ENCODE results near the gene SHISA6.

SHISA6 gene

DNA sequence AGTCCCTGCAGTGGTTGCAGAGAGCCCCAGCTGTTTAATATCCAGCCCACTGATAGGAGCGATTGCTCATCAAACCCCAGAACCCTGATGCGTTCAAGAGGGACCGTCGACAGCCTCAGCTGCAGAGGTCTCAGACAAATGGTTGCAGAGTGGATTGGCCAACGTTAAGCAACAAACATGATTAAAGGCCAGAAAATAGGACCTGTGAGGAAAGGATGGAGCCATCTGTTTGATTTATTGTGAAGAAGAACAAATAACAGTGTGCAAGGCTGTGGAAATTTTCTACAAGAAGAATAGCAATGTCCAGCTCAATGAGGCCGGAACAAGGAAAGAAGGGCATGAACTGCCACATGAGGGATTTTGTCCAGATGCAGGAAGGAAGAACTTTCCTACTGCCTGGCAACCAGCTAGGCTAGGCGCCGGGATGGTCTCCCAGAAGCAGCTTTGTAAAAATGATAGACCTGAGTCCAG lies 218.9 kb downstream of the SHISA6 start:
- no peak for DNase-seq (ENCODE audit: low read depth)

DNA sequence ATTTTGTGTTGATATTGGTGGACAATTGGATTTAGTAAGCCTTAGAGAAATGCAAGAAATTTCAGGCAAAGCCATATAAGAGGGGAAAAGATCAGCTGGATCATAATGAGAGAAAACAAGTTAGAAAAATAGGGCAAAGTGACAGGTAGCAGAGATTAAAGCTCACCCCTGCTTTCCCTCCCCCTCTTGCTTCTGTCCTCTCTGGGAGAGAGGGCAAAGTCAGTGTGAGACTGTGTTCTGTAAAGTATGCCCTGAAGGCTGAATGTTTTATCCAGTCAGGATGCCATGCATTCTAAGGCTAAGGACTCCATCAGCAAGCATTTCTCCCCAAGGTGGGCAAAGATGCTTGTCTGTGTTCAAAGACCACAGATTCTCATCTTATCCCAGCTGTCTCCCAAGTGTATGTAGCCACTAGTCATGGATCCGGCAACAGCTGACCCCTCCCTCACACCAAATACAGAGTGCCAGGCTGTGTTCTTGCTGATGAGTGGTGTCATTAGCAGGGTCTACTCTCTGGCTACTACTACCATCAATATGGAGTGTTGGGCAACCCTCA lies 221.1 kb downstream of the SHISA6 start:
- DNase-seq (ENCODE audit: low read depth): no peak

DNA sequence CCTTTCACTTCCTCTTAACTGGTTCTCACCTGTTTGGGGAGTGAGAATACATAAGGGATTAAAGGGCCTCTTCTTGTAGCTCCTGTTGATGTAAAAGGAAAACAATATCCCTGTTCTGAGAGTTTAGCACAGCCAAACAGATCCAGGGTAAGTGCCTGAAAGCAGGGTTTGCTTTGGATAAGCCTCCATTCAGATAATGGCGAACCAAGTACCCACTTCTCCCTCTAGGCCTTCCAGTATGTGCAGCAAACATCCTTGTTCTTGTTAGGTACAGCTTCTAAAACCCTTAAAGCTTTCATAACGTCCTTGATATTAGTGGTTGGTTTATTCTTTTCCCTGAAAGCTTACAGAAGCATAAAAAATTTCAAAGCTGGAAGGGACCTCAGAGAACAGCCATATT lies 226.6 kb downstream of the SHISA6 start:
- DNase-seq (ENCODE audit: low read depth): no peak

- DNase-seq (ENCODE audit: low read depth): no peak
Measured at GRCh38 chr17:11485336-11486100, 244.5 kb downstream of the SHISA6 start.

DNA sequence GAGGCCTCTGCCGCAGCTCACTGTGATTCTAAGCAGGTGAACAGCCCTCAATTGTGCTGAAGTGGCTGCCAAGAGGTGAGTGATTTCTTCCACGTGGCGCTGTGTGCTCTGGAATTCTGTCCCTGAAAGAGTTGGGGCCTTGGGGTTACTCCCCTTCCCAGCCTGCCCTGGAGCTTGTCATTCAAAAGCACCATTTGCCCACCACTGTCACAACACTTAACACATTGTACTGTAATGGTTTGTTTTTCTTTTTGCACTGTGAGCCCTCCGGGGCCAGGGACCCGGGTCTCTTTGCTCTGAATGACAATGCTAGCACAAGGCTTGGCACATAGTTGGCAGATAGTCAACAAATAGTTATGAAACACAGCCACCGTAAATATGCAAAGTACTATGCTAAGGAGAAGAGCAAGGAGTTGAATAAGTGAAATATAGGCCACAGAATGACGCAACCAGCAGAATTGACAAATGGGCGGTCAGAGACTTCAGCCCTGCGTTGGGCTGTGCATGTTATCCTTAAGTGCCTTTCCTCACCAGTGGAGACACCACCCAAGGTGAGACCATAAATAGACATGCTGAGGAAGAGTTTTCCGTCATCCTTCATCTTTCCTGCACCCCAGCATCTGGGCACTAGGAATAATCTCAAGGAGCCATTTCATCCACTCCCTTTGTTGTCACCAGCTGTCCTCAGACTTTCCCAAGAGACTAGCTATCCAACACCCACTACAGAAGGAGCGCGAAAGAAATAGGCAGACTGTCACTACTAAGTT lies 245.3 kb downstream of the SHISA6 start:
- no peak for DNase-seq (ENCODE audit: low read depth)

DNA sequence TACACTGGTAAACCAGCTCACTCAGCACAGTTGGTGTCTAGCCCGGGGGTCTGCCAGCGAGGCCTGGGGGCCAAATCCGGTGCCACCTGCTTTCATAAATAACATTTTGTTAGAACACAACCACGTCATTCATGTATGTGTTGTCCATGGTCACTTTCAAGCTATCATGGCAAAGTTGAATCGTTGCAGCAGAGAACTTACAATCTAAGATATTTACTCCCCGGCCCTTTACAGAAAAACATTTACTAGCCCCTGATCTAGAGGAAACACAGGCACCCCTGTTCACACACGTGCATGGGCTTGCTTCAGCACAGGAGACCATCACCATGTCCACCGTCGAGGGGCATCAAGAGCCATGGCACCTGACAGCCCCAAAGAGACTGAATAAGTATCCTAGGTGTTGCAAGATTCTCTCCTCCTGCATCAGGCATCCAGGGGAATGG lies 245.9 kb downstream of the SHISA6 start:
- no peak for DNase-seq (ENCODE audit: low read depth)

- DNase-seq (ENCODE audit: low read depth): no peak
Measured at GRCh38 chr17:11487469-11487868, 246.5 kb downstream of the SHISA6 start.

DNA sequence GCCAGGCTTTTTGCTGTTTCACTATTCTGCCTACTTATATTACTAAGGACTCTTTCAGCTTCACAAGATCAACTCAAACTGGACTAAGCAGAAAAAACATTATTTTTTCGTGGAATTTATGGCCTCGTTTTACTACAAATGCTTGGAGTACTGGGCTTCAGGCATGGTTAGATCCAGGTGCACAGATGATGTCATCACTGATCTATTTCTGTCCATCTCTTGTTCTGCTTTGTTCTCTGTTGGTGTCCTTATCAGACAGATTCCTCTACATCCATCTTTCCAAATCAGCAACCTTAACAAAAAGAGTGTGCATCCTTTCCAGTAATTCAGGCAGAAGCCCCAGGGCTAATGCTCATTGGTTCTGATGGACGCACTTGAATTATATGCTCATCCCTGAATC lies 247.4 kb downstream of the SHISA6 start:
- no peak for DNase-seq (ENCODE audit: low read depth)

DNA sequence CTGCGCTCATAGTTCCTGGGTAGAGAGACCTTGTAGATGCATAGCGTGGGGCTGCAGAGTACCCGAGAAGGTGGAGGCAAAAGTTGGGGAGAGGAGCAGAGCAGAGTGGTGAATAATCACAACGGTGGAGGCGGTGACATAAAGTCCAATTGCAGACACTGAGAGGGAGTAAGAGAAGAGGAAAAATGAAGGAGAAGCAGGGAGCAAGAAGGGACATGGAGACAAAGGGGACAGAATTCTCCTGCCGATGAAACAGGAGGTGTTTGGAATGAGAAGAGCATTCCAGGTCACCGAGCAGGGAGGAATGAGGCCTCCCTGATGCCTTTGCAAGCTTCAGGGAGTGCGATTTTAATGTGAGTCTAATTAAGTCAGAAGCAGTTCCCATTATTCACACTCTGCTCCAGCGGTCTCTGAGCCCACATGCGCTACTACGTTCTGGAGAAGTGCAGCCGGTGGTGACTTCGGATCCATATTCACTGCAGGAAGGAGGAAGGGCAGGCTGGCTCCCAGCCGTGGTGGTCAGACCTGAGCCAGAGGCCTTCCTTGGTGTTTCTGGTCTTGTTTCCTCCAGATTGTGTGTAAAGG lies 249.2 kb downstream of the SHISA6 start:
- DNase-seq (ENCODE audit: low read depth): no peak

- DNase-seq (ENCODE audit: low read depth): no peak
Measured at GRCh38 chr17:11492511-11492910, 251.5 kb downstream of the SHISA6 start.

DNA sequence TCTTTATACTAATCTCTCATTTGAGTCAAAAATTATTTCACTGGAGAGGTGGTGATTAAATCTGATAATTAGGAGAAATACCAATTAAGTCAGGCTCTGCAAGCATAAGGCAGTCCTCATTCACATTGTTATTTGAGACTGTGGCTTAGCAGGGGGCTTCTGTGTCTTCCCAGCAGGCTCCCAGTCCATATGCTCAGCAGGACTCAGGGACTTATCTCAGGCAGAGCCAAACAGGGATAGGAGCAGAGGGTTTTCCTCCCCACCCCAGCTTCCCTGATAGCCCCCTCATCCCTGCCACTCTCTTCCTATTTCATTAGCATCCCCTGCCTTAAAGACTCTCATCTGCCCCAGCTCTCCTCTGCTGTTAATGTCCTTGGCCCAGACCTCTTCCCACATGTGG lies 252.9 kb downstream of the SHISA6 start:
- no peak for DNase-seq (ENCODE audit: low read depth)

DNA sequence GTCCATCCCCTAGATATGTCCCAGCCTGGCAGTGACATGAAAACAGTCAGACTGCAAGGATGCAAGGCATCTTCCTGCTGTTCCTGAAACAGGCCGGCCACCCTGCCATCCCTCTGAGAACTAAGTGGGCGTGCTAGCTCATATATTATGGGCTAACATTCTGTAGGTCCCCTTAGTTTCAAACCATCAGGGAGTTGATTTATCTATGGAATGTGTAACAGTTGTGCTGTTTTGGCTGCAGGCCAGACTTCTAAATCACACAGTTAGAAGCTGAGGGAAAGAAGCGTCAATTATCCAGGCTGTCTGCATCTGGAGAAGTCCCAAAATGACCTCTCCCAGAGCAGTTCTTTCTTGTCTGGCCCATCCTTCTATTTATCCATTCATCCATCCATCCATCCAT lies 254.6 kb downstream of the SHISA6 start:
- DNase-seq (ENCODE audit: low read depth): no peak

DNA sequence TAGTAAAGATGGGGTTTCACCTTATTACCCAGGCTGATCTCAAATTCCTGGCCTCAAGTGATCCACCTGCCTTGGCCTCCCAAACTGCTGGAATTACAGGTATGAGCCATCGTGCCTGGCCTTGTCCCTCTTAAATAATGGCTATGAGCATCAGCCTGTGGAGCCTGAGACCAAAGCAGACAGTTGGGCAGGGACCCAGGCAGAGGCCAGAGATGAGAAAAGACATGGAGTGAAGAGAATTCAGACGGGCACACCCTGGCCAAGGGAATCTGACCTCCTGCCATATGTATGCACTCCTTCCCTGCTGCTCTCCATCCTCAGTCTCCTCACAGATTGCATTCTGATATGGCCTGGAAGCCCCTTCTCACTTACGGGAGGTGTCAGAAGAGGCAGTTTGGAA lies 258.9 kb downstream of the SHISA6 start:
- DNase-seq (ENCODE audit: low read depth): no peak

GRCh38 chr17:11503308-11504035 lies 262.5 kb downstream of the SHISA6 start:
- DNase-seq (ENCODE audit: low read depth): no peak

- no peak for DNase-seq (ENCODE audit: low read depth)
Measured at GRCh38 chr17:11506635-11507034, 265.6 kb downstream of the SHISA6 start.

DNA sequence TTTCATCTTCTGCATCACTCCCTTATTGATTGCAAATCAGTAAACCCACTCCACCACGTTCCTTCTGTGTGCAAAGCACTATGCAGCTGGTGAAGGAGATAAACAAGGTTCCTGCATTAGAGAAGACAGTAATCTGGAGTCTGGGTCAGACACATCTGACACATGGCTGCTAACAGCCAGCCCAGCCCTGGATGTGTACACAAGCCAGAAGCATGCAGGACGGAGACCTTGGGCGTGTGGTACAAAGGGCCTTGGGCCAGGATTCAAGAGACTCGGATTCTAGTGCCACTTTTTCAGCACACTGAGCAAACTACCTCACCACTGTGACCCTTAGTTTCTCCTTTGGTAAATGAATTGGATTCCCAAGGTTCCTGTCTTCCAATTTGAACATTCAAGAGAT lies 270.7 kb downstream of the SHISA6 start:
- DNase-seq (ENCODE audit: low read depth): no peak

DNA sequence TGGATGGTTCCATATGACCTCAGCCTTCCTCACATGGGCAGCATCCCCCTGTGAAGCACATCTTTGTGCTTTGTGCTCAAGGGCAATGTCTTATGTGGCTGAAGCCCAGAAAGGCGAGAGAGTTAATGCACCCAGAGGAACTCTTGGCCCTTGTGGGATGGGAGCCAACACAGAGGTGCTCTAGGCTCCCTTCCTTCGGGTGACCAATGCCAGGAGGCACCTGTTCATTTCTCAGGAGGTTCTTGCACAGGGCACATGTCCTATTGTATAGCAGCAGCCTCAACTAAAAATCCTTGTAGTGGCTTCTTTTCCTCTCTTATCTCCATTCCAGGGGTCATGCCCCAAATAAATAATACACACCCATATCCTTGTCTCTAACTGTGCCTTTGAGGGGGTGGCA lies 273.6 kb downstream of the SHISA6 start:
- DNase-seq (ENCODE audit: low read depth): no peak

DNA sequence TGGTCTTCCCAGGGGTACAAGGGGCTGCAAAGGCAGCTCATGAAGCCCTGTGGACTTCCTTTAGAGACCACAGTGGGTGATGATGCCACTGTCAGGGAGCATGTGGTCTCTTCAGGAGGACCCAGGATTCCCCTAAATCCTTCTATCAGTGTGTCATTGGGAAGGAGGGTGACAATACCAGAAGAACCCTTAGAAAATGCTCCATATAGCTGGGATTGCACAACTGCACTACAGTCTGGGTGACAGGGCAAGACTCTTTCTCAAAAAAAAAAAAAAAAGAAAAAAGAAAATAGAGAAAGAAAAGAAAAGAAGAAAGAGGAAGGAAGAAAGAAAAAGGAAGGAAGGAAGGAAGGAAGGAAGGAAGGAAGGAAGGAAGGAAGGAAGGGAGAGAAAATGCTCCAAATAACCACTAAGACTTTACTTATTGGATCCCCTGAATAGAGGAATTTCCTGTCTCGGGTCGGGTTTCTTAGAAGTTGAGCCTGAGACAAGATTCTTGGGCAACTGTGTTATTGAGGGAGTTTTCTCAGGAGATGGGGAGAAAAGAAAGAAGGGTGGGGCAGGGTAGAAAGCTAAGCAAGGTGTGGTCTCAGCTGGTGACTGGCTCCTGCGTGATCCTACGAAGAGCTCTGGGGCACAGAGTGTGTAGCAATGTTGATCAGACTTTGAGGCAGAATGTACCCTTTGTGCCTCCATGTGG lies 274.1 kb downstream of the SHISA6 start:
- no peak for DNase-seq (ENCODE audit: low read depth)

GRCh38 chr17:11515901-11516300 lies 274.9 kb downstream of the SHISA6 start:
- DNase-seq (ENCODE audit: low read depth): no peak

GRCh38 chr17:11535231-11535630 lies 294.2 kb downstream of the SHISA6 start:
- DNase-seq (ENCODE audit: low read depth): no peak

DNA sequence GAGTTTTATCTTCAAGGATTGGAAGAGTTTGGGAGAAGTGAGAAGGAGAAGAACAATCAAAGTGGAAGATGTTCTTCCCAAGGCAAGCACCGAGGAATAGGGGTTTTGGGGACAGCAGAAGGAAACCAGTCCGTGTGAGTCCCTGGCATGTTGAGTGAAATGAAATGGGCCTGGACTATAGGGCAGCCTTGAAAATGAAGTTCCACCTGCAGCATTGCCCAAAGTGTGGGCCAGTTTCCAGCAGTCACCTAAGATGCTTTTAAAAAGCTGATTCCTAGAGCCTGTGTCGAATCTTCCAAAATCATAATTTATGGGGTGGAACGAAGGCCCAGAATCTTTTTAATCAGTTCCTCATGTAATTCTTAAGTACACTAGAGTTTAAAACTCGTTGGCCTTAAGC lies 297.4 kb downstream of the SHISA6 start:
- DNase-seq (ENCODE audit: low read depth): no peak

All from non-pigmented ciliary epithelial cell (primary cell).